GM18858 (cell line): ENCODE data around the gene HIVEP3.

Source experiments
- ATAC-seq: cut with Tn5 transposase; IDR thresholded peaks from one replicate; pipeline ENCODE4 v1.9.1; 2021; ENCODE audit not compliant: unreplicated experiment

The HIVEP3 gene

GRCh38 chr1:41461790-41462679 lies 456.7 kb downstream of the HIVEP3 start:
- no peak for ATAC-seq

DNA sequence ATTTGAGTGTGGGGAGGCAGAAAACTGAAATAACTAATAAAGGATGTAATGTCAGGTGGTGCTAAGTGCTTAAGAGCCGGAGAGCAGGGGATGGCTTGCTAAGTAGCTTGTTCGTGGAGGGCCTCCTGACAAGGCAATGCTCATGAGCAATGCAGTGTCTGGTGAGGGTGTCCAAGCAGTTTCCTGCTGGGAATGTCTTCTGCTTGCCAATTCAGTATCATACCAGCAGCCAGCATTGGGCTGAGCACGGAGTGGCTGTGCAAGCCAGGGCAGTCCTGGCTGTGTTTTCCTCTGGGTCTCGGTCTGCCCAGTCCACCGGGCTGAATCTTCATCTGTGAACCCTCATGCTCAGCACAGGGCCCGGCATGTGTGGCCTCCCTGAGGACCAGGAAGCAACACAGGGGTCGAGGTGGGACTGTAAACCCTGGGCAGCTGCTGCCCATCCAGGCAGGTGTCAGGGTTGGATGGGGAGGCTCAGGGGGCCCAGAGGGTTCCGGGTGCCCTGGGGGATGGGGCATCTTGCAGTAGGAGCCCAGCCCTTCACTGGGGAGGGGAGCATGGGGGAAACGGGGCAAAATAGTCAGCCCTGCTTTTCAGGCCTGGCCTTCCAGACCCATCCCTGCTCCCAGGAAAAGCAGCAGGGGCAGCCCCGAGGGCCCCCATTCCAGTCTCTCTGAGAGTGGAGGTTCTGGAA lies 461.7 kb downstream of the HIVEP3 start:
- no peak for ATAC-seq
